Measurements from ENCODE around the gene DOCK10. TPM values are rescaled to one million over a fixed set of nuclear protein-coding genes. Genes with fewer than 3 reads are reported as not detected.

The DOCK10 gene
- total RNA-seq, 1 experiment from 2014 or later: 2.9 TPM

- H3K27me3 Mint-ChIP-seq (ENCODE audit: low read depth): no peaks in the 10 kb centered on the region
- no peak overlapping the region for H3K4me3 Mint-ChIP-seq
- no peak overlapping the region for H3K27ac Mint-ChIP-seq
- CTCF ChIA-PET: no interaction called here
- ATAC-seq (no peak), DNase-seq (ENCODE audit: low spot score) (no peak)
- peaks cover 7% of the 10 kb centered on the region for H3K4me1 Mint-ChIP-seq
- TF ChIP-seq ELF4 (CRISPR knock-in tag; IDR thresholded peaks at IDR 0.05; ENCODE audit: low read depth) (no peak), GABPB1 (CRISPR knock-in tag; IDR thresholded peaks at IDR 0.05) (no peak), E2F4 (CRISPR knock-in tag; IDR thresholded peaks at IDR 0.05; ENCODE audit: borderline replicate concordance, low read depth) (no peak), ETV6 (CRISPR knock-in tag; IDR thresholded peaks at IDR 0.05) (no peak), SMAD3 (CRISPR knock-in tag; IDR thresholded peaks at IDR 0.05; ENCODE audit: borderline replicate concordance) (no peak), ZNF423 (CRISPR knock-in tag; IDR thresholded peaks at IDR 0.05) (no peak), ZNF416 (CRISPR knock-in tag; IDR thresholded peaks at IDR 0.05) (no peak), ZBTB43 (CRISPR knock-in tag; IDR thresholded peaks at IDR 0.05) (no peak), USF1 (CRISPR knock-in tag; IDR thresholded peaks at IDR 0.05) (no peak), ZNF532 (CRISPR knock-in tag; IDR thresholded peaks at IDR 0.05; ENCODE audit: borderline replicate concordance) (no peak), IRF2 (CRISPR knock-in tag; IDR thresholded peaks at IDR 0.05; ENCODE audit: borderline replicate concordance, low read depth) (no peak), ATF1 (CRISPR knock-in tag; IDR thresholded peaks at IDR 0.05) (no peak), ZNF121 (CRISPR knock-in tag; IDR thresholded peaks at IDR 0.05) (no peak)
- TF ChIP-seq, protein P1, sequence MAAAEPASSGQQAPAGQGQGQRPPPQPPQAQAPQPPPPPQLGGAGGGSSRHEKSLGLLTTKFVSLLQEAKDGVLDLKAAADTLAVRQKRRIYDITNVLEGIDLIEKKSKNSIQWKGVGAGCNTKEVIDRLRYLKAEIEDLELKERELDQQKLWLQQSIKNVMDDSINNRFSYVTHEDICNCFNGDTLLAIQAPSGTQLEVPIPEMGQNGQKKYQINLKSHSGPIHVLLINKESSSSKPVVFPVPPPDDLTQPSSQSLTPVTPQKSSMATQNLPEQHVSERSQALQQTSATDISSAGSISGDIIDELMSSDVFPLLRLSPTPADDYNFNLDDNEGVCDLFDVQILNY (CRISPR knock-in tag; IDR thresholded peaks at IDR 0.05): no peak
- TF ChIP-seq, protein P2, sequence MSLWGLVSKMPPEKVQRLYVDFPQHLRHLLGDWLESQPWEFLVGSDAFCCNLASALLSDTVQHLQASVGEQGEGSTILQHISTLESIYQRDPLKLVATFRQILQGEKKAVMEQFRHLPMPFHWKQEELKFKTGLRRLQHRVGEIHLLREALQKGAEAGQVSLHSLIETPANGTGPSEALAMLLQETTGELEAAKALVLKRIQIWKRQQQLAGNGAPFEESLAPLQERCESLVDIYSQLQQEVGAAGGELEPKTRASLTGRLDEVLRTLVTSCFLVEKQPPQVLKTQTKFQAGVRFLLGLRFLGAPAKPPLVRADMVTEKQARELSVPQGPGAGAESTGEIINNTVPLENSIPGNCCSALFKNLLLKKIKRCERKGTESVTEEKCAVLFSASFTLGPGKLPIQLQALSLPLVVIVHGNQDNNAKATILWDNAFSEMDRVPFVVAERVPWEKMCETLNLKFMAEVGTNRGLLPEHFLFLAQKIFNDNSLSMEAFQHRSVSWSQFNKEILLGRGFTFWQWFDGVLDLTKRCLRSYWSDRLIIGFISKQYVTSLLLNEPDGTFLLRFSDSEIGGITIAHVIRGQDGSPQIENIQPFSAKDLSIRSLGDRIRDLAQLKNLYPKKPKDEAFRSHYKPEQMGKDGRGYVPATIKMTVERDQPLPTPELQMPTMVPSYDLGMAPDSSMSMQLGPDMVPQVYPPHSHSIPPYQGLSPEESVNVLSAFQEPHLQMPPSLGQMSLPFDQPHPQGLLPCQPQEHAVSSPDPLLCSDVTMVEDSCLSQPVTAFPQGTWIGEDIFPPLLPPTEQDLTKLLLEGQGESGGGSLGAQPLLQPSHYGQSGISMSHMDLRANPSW (CRISPR knock-in tag; conservative IDR thresholded peaks at IDR 0.05; ENCODE audit: low read depth): no peak
- TF ChIP-seq, protein P3, sequence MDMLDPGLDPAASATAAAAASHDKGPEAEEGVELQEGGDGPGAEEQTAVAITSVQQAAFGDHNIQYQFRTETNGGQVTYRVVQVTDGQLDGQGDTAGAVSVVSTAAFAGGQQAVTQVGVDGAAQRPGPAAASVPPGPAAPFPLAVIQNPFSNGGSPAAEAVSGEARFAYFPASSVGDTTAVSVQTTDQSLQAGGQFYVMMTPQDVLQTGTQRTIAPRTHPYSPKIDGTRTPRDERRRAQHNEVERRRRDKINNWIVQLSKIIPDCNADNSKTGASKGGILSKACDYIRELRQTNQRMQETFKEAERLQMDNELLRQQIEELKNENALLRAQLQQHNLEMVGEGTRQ (CRISPR knock-in tag; IDR thresholded peaks at IDR 0.05): no peak
- POLR2A ChIA-PET: no interaction called here
- H3K36me3 Mint-ChIP-seq: no peaks in the 10 kb centered on the region; the same call in 1 of the 2 replicates
- peaks cover 4% of the 10 kb centered on the region for H3K9me3 Mint-ChIP-seq
These were observed 82.7 kb downstream of the DOCK10 start for GRCh38 chr2:224959556-224959955.
